GM12874 (cell line): Measurements from ENCODE around the gene TSPAN9.

Source experiments
- TF ChIP-seq, protein P1 (sequence below): IDR thresholded peaks from 2 replicates; pipeline ENCODE4 v1.5.1; 2011; ENCODE audit warnings: low read depth, mild to moderate bottlenecking, control low read depth, low read length, moderate library complexity; ENCODE audit not compliant: insufficient read depth

Gene TSPAN9

DNA sequence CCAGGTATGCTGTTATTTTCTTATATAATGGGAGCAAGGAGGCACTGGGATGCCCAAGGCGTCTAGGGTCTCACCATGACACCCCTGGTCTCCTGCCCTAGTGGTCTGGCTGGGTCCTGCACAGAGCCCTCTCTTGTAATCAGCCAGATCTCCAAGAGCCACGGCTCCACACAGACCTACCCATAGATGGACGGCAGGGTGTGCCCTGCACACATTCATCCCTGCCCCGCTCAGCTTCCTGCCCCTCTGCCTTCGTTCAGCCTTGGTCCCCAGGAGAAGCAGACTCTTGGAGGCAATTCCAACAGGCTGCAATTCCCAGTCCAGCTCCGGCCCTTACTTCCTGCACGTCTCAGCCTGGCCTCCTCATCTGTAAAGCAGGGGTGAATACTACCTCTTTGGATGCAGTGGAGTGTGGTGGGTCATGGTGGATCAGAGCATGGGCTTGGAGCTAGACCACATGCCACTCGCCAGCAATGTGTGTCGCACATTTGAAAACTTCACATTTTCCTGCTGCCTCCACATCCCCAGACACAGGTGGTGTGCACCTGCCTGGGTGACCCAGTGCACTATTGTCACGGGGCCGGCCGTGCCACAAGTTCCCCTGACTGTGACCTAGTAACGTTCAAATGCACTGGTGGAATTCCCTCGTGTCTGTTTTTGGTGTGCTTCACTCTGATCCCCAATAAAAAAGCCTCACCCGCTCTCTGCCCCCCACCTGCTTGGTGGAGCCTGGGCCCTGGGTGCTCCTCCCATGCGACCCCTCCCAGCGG lies 242.7 kb downstream of the TSPAN9 start:
- TF ChIP-seq, protein P1, sequence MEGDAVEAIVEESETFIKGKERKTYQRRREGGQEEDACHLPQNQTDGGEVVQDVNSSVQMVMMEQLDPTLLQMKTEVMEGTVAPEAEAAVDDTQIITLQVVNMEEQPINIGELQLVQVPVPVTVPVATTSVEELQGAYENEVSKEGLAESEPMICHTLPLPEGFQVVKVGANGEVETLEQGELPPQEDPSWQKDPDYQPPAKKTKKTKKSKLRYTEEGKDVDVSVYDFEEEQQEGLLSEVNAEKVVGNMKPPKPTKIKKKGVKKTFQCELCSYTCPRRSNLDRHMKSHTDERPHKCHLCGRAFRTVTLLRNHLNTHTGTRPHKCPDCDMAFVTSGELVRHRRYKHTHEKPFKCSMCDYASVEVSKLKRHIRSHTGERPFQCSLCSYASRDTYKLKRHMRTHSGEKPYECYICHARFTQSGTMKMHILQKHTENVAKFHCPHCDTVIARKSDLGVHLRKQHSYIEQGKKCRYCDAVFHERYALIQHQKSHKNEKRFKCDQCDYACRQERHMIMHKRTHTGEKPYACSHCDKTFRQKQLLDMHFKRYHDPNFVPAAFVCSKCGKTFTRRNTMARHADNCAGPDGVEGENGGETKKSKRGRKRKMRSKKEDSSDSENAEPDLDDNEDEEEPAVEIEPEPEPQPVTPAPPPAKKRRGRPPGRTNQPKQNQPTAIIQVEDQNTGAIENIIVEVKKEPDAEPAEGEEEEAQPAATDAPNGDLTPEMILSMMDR: 0 out of 2 replicates have a peak, but pooled peaks have one; percentile 10

DNA sequence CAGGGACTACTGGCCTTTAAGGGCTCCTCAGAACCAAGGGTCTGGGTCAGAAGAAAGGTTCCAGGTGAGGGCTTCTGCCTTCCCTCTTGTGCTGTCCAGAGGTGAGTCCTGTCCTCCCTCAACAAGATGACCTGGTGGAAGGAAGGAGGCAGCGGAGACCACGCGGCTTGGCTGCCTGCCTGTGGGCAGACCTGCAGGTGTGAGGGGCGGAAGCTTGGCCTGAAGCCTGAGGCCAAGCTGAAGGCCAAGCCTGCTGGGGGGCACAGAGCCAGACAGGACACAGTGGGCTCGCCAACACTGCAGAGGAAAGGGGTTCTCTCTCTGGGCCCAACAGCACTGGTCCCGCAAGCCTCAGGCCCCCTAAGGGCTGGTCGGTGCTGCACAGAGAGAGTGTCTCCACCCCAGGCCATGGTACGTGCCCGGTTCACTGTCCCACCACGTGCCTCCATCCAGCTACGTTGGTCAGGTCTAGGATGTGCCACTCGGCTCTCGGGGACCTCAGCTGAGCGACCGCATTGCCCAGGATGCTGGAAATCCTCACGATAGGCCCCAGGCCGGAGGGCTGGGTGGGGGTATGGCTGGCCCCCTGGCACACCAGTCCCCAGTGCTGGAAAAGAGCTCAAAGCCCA lies 243.8 kb downstream of the TSPAN9 start:
- TF ChIP-seq, protein P1: no peak

DNA sequence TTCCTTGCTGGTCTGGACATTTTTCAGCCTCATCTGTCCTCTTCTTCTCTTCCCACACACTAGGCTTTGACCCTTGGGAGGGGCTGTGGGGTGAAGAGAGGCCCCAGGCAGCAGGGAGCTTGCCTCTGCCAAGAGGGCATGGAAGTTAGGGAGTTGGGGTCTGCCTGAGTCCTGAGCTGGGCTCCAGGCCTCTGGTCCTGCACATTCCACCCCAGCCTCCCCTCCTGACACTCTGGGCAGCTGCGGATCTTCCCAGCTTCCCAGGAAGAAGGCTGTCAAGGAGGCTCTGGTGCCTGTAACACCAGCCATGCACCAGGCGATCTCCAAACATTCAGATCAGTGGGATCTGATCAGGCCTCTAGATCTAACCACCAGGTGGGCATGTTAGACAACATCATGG lies 244.7 kb downstream of the TSPAN9 start:
- TF ChIP-seq, protein P1: no peak

DNA sequence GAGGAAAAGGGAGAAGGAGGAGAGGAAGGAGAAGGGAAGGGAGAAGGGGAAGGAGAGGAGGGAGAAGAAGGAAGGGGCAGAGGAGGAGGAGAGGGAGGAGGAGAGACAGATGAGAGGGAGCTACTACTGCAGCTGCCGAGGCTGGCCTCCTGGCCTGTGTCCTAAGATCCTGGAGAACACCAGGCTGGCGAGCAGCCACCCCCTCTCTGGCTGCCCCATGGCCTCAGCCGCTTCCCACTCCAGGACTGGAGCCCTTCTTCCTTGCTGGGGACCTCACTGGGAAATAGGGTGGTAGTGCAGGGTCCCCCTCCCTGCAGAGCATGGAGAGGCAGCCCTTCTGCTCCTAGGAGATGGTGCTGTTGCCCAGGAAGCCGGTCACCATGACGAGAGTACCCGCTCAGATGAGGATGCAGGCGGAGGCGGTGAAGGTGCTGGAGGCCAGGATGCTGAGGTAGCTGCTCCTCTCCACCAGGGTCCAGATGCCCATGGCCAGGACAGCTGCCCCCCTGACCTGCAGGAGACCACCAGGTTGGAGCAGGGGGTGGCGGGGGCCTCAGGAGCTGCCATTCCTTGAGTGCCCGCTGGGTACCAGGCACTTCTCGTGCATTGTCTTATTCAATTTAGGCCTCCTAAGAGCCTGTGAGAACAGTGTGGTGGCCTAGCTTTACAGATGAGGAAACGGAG lies 246.0 kb downstream of the TSPAN9 start:
- TF ChIP-seq, protein P1: no peak

DNA sequence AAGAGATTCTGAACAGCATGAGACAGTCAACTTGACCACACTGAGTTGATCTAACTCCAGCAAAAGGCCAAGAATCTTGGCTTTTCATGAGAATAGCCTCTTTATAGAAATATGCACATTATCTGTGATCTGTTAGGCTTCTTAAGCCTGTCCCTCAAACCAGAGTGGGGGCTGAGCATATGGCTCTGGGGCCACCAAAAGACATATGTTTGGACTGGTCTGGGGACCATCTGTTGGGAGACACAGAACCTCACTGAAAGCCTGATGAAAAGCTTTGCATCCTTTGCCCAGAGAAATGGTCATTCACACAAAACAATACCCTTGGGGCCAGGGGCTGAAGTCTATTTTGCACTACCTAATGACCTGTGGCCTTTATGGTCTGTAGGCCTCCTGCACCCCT lies 248.6 kb downstream of the TSPAN9 start:
- TF ChIP-seq, protein P1: no peak

DNA sequence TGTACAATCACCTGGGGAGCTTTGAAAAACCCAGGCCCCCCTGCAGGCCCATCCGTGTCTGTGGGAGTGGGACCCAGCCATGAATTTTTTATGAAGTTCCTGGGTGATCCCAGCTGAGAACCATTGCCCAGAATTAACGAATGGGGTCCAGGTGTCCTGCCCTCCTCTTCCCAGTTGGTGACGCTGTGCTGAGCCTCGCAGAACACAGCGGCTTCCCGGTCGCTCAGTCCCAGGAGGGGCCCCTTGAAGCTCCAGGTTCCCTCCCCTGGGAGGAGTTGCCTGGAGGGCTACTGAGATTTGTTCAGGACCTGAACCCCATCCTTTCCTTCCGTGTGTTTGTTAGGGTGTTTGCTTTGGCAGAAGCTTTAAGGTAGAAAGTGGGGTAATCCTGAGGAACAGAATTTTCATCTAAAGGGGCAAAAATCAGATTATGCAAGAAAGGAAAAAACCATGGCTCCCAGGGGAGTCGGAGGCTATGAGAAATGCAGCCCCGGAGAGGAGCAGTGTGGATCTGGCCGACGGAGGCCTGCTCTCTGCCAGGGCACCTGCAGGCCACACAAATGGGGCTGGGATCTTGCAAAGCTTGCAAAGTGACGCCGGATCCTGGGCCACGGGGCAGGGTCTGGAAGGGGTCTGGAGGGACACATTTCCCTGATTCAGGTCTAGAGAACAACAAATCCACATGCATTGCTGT lies 249.1 kb downstream of the TSPAN9 start:
- TF ChIP-seq, protein P1: no peak
